Measurements from ENCODE around the gene ASAP2.

Gene ASAP2

DNA sequence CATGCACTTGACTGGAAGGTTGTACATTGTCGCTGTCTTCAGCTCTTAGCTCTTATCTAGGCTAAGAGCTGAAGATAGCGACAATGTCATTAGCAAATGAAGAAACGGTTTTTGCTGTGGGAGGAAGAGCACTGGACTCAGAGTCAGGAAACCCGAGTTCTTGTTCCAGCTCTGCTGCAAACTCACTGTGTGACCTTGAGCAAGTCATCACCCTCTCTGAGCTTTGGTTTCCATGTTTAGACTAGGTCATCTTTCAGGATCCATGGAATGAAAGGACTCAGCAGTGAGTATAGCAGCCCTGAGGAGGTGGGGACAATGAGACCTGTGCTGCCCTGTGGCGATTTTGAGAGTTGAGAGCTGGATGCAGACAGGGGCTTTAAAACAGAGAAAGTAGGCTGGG, 85.3 kb downstream of the ASAP2 start:
- H3K27me3 ChIP-seq (ENCODE audit: insufficient read depth, poor library complexity, severe bottlenecking): no peaks in the 10 kb centered on the region
- no peak overlapping the region for H3K27ac ChIP-seq (replicated peaks)
- TF ChIP-seq, protein P1, sequence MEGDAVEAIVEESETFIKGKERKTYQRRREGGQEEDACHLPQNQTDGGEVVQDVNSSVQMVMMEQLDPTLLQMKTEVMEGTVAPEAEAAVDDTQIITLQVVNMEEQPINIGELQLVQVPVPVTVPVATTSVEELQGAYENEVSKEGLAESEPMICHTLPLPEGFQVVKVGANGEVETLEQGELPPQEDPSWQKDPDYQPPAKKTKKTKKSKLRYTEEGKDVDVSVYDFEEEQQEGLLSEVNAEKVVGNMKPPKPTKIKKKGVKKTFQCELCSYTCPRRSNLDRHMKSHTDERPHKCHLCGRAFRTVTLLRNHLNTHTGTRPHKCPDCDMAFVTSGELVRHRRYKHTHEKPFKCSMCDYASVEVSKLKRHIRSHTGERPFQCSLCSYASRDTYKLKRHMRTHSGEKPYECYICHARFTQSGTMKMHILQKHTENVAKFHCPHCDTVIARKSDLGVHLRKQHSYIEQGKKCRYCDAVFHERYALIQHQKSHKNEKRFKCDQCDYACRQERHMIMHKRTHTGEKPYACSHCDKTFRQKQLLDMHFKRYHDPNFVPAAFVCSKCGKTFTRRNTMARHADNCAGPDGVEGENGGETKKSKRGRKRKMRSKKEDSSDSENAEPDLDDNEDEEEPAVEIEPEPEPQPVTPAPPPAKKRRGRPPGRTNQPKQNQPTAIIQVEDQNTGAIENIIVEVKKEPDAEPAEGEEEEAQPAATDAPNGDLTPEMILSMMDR (IDR thresholded peaks at IDR 0.05; ENCODE audit: insufficient read depth, low read length): no peak
- TF ChIP-seq GABPA (IDR thresholded peaks at IDR 0.05; ENCODE audit: low read depth) (no peak), POLR2AphosphoS5 (IDR thresholded peaks at IDR 0.05; ENCODE audit: low read depth) (no peak), SPI1 (IDR thresholded peaks at IDR 0.05; ENCODE audit: borderline replicate concordance, low read depth) (no peak)
- TF ChIP-seq, protein P2, sequence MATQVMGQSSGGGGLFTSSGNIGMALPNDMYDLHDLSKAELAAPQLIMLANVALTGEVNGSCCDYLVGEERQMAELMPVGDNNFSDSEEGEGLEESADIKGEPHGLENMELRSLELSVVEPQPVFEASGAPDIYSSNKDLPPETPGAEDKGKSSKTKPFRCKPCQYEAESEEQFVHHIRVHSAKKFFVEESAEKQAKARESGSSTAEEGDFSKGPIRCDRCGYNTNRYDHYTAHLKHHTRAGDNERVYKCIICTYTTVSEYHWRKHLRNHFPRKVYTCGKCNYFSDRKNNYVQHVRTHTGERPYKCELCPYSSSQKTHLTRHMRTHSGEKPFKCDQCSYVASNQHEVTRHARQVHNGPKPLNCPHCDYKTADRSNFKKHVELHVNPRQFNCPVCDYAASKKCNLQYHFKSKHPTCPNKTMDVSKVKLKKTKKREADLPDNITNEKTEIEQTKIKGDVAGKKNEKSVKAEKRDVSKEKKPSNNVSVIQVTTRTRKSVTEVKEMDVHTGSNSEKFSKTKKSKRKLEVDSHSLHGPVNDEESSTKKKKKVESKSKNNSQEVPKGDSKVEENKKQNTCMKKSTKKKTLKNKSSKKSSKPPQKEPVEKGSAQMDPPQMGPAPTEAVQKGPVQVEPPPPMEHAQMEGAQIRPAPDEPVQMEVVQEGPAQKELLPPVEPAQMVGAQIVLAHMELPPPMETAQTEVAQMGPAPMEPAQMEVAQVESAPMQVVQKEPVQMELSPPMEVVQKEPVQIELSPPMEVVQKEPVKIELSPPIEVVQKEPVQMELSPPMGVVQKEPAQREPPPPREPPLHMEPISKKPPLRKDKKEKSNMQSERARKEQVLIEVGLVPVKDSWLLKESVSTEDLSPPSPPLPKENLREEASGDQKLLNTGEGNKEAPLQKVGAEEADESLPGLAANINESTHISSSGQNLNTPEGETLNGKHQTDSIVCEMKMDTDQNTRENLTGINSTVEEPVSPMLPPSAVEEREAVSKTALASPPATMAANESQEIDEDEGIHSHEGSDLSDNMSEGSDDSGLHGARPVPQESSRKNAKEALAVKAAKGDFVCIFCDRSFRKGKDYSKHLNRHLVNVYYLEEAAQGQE (IDR thresholded peaks at IDR 0.05; ENCODE audit: insufficient replicate concordance, low read depth): no peak
- DNase-seq (ENCODE audit: low read depth in 1 of 2, low spot score in 1 of 2): no peak
- H3K4me3 ChIP-seq (replicated peaks; ENCODE audit: insufficient read depth, low read length): no peak overlapping the region

DNA sequence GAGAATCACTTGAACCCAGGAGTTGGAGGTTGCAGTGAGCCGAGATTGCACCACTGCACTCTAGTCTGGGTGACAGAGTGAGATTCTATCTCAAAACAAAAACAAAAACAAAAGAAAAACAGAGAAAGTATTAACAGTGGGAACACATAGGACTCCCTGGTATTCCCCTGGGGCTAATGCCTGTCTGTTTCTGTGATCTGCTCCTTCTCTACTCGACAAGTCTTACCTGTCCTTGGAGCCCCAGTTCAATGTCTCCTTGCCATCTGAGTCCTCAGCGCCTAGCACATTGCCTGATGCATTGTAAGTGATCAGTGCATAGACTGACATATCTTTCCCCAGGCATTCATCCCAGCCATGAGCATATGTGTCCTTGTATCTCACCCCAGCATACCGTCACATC, 85.8 kb downstream of the ASAP2 start:
- H3K27ac ChIP-seq (replicated peaks): no peak overlapping the region
- H3K27me3 ChIP-seq (ENCODE audit: insufficient read depth, poor library complexity, severe bottlenecking): no peaks in the 10 kb centered on the region
- no peak overlapping the region for H3K4me3 ChIP-seq (replicated peaks; ENCODE audit: insufficient read depth, low read length)
- TF ChIP-seq POLR2AphosphoS5 (IDR thresholded peaks at IDR 0.05; ENCODE audit: low read depth) (no peak), SPI1 (IDR thresholded peaks at IDR 0.05; ENCODE audit: borderline replicate concordance, low read depth) (no peak), GABPA (IDR thresholded peaks at IDR 0.05; ENCODE audit: low read depth) (no peak)
- DNase-seq (ENCODE audit: low read depth in 1 of 2, low spot score in 1 of 2): no peak

DNA sequence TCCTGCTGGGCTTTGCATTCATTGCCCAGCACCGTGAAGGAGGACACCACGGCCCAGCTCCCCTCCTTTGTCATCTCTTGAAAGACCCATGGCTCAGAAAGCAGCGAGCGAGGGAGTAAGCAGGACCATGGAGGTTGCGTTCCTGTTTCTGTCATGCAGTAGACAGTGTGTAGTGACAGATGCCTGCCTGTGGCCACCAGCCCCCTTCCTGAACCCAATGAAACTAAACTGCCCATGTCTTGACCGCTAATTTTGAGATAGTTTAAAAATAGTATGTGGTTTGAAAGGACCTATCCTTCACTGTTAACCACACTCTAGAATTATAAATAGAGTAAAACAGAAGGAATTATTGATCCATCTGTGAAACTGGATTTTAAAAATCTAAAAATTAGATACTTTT, 88.2 kb downstream of the ASAP2 start:
- H3K4me3 ChIP-seq (replicated peaks; ENCODE audit: insufficient read depth, low read length): no peak overlapping the region

DNA sequence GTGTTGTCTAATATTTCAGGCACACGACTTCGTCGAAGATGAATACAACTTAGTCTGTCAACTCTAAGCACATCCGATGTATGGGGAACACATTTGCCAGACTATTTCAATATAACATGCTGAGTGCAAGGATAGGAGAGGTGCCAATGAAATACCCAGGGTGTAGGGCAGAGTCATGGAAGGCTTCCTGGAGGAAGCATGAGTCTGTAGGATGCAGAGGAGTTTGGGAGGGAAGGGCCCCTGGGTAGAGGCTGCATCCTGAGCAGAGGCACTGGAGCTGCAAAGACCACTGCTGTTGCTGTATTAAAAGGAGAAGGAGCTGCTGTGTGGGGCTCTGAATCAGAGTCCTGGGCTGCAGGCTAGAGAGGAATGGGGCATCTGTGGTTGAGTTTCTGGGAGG, 89.9 kb downstream of the ASAP2 start:
- no peak for DNase-seq (ENCODE audit: low read depth in 1 of 2, low spot score in 1 of 2)
- Histone ChIP-seq H3K27me3 (ENCODE audit: insufficient read depth, poor library complexity, severe bottlenecking) (no peaks in the 10 kb centered on the region), H3K4me3 (replicated peaks; ENCODE audit: insufficient read depth, low read length) (no peak overlapping the region), H3K27ac (replicated peaks) (no peak overlapping the region)
- TF ChIP-seq POLR2AphosphoS5 (IDR thresholded peaks at IDR 0.05; ENCODE audit: low read depth) (no peak), SPI1 (IDR thresholded peaks at IDR 0.05; ENCODE audit: borderline replicate concordance, low read depth) (no peak), GABPA (IDR thresholded peaks at IDR 0.05; ENCODE audit: low read depth) (no peak)
- TF ChIP-seq, protein P2 (IDR thresholded peaks at IDR 0.05; ENCODE audit: insufficient replicate concordance, low read depth): no peak
- TF ChIP-seq, protein P1 (IDR thresholded peaks at IDR 0.05; ENCODE audit: insufficient read depth, low read length): no peak

More for the DNA sequence above, 88.2 kb downstream of the ASAP2 start:
- no peak for TF ChIP-seq GABPA (IDR thresholded peaks at IDR 0.05; ENCODE audit: low read depth)
- TF ChIP-seq, protein P1 (IDR thresholded peaks at IDR 0.05; ENCODE audit: insufficient read depth, low read length): no peak
- TF ChIP-seq, protein P2 (IDR thresholded peaks at IDR 0.05; ENCODE audit: insufficient replicate concordance, low read depth): no peak
- no peak for TF ChIP-seq SPI1 (IDR thresholded peaks at IDR 0.05; ENCODE audit: borderline replicate concordance, low read depth)
- TF ChIP-seq POLR2AphosphoS5 (IDR thresholded peaks at IDR 0.05; ENCODE audit: low read depth): no peak
- H3K27me3 ChIP-seq (ENCODE audit: insufficient read depth, poor library complexity, severe bottlenecking): no peaks in the 10 kb centered on the region
- no peak for DNase-seq (ENCODE audit: low read depth in 1 of 2, low spot score in 1 of 2)
- no peak overlapping the region for H3K27ac ChIP-seq (replicated peaks)
